Bone marrow (tissue), 2 donors: Measurements from ENCODE around the gene SULT2B1.

Source experiments
- DNase-seq, 2 donors: peaks; one replicate each; lab custom pipeline; 2025; lab: John Stamatoyannopoulos, UW

Gene SULT2B1

DNA sequence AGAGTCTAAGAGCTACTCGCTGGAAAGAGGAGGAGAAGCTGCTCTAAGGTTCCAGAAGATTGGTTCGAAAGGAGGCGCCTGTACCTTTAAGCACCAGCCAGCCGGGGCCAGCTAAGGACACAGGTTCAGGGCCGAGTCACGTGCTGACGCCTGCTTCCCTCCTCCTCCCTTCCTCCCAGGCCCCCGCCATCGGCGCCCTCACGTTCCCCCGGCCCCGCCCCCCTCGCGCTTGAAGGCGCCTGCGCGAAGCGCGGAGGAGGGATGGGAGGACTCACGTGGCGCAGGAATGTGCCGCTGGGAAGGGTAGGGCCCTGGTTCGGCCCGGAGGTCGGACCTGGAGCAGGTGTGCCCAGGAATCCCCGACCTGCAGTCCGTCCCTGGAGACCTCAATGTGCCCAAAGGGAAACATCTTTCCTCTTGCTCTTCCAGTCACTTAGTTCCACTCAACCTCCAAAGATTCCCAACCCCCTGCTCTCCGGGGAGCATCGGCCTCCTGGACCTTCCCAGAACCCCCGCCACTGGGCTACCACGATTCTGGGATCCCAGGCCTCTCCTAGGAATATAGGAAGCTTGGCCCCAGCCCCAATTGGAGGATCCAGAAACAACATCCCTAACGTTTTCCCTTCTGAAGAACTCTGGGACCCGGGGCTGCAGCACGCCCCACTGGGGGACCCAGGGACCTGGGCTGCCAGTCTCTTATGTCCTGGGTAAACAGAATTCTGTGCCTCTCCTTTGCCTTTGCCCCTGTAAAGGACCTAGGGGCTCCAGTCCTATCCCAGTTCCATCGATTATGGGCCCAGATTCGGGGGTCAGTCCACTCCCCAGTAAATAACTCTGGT, 82.7 kb downstream of the SULT2B1 start:
- peak; percentile 58 to 80 for DNase-seq

DNA sequence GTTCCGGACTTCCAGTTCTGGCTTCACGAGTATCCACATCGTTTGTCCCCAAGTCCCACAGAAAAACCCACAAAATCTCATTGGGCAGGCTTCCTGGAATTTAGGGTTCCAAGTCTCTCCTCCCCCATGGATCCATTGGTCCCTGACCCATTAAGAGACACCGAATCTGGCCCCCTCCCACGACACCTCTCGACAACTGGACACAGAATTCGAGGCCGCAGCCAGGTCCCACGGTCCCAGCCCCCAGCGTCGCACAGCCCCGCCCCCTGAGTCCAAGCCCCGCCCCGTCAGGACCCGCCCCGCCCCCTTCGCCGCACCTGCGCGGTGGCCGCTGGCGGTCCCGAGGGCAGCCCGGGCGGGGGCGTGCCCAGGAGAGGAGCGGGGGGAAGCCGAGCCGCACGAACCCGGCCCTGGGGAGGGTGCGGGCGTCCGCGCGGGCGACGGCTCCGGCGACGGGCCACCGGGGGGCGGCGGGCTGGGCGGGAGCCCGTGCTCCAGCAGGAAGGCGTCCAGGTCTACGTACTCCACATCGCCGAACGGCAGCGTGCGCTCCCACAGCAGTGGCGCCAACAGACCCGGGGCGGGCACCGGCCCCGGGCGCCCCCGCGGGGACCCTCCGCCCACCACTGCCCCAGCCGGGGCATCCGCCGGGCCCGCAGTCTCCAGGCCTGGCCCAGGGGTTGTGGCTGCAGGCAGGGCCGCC, 83.4 kb downstream of the SULT2B1 start:
- peak in 1 of 2 donors; percentile 48 for DNase-seq

GRCh38 chr19:48635966-48636858, 84.2 kb downstream of the SULT2B1 start:
- no peak for DNase-seq

DNA sequence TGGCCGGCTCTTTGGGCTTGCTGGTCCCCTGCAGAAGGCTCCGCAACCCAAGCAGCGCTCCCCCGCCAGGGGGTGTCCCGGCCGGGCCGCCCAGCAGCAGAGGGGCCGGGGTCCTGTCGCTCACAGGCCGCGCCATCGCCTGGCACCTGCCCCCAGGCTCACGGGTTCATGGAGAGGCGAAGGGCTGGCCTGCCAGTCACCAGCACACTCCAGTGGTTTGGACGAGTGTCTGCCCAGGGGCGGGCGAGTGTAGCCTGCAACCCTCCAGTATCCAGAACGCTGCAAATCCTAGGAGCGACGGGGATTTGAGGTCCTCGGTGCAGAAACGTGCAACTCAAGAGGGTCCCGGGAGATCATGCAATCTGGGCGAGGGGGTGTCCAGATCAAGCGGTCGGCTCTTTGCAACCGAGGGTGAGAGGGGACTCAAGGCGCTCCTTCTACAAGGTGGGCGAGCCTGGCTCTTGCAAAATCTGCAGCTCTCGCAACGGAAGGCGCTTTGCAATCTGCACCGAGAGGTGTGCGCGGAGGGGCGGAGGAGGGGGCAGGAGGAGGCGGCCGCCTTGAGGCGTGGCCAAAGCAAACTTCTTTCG, 85.0 kb downstream of the SULT2B1 start, which contains the start of gene DBP:
TSS of gene DBP (minus strand) at position 521 of the 590 bp plus-strand sequence. CDS start at position 136, 385 bp downstream.
- DNase-seq: peak in 1 of 2 donors; percentile 69

GRCh38 chr19:48637449-48637947, 85.5 kb downstream of the SULT2B1 start:
- peak; percentile 82 to 100 for DNase-seq

- peak; percentile 82 to 90 for DNase-seq
Measured at GRCh38 chr19:48637948-48638830, 86.2 kb downstream of the SULT2B1 start.

DNA sequence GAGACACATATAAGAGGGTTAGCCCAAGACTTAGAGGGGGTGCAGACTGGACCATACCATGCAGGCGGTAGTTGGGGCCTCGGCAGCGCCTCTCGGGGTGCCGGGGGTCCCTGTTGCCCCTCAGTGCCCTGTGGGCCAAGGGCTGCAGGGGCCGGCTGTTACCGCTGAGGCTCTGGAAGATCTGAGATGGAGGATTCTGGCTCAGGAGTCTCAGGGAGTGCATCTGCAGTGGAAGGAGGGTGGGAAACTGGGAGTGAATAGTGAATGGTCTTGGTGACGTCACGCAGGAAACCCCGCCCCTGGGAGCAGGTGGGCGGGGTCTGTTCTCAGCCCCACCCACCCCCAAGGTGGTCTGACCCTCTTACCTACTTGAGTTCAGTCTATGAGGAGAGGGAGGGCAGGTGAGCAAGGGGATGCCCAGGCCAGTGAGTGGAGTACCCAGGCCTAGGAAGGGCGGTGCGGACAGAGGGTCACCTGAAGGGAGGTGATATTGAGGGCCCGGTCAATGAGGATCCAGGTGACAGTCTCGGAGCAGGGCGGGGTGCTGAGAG, 86.9 kb downstream of the SULT2B1 start:
- DNase-seq: no peak

DNA sequence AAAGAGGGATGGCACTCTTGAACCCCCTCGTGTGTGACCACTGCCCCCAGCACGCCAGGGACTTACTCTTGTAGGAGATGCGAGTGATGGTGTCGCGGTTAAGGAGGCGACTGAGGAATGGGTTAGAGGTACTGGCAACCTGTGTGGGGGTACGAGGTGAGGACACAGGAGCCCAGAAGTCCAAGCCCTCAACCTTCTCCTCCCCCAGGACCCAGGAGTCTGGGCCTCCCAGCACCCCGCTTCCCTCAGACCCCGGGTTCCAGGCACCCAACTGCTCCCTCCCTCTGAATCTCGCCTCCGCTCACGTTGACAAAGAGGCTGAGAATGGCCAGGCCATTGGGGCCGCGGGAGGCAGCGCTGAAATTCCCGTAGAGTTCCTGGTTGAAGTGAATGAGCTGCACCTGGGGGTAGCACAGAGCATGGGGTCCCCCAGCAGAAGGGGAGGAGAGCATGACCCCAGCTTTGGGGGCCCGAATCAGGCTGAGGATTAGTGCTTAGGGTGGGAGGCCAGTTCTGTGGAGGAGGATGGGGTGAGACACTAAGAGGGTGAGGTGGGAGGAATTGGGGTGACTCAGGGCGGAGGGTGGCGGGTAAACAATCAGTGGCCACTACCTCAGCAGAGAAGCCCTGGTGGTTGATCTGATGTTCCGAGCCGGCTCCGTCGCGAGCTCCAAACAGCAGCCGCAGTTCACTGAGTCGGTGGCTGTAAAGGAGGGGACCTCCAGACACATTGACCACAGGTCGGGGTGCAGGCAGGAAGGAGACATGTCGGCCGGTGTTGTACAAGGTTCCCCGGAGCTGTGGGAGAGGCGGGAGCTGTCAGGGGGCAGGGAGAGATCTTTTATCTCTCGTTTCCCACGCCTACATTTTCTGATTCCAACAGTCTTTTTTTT, 87.8 kb downstream of the SULT2B1 start:
- DNase-seq: no peak

- no peak for DNase-seq
Measured at GRCh38 chr19:48641850-48642249, 89.9 kb downstream of the SULT2B1 start.

GRCh38 chr19:48642862-48643261, 90.9 kb downstream of the SULT2B1 start:
- no peak for DNase-seq

DNA sequence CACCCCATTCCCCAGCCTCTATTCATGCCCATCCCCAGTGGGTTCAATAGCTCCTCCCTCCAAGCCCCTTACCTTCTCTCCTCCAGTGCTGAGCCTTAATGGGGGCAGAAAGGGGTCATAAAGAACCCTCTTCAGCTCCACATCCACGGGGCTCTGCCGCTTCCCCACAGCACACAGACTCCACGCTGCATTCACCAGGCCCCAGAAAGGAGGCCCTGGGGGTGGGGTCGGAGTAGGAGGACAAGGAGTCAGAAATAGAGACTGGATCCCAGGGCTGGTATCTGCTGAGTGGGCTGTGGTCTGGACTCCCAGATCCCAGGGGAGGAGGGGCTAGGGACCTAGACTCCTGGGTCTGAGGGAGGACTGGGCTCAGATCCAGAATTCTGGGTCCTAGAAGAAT, 92.4 kb downstream of the SULT2B1 start:
- no peak for DNase-seq

- peak; percentile 24 to 42 for DNase-seq
Measured at GRCh38 chr19:48644839-48645619, 93.1 kb downstream of the SULT2B1 start.

- DNase-seq: no peak
Measured at GRCh38 chr19:48645620-48646000, 93.6 kb downstream of the SULT2B1 start.

DNA sequence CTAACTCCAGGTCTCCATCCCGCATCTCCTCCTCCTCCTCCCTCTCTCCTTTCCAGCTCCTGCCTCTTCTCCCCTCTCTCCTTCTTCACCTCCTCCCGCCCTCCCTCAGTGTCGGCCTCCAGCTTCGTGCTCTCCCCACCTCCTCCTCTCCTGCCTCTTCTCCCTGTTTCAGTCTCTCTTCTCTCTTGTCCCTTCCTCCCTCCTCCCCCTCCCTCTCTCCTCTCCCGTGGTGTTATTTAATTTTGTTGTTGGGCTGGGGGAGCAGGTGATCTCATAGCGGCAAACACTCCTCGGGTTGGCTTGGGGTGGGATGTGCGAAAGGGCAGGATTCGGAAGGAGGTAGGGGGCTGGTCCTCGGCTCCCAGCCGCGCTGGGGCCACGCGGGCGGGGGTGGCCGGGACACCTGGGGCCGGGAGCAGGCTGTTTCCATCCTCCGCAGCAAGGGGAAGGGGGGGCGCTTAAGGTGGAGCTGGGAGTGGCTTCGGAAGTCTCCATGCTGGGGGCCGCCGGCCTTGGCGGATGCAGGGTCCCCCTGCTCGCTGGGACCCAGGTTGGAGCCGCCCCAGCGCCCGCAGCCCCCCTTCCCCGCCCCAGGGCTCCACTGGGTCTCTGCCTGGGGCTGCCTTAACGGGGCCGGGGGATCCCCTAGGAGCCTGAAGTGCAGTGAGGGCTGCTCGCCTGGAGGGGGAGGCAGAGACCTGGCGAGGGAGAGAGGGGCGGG, 94.2 kb downstream of the SULT2B1 start, which contains the start of gene CA11:
TSS of gene CA11 (minus strand) at position 187 of the 721 bp plus-strand sequence. CDS start 555 bp downstream, outside the sequence.
- DNase-seq: peak; percentile 60 to 81

GRCh38 chr19:48646722-48647216, 94.8 kb downstream of the SULT2B1 start:
- no peak for DNase-seq

- no peak for DNase-seq
Measured at GRCh38 chr19:48648134-48648533, 96.2 kb downstream of the SULT2B1 start.
